HTR-8/SVneo (cell line): ENCODE measurements around the gene RALGAPA2.

Experiments used
- DNase-seq: peaks from one replicate; pipeline ENCODE4 v3.0.0; 2011; ENCODE audit warnings: low spot score, mixed read lengths; ENCODE audit not compliant: insufficient read length
- FAIRE-seq: peaks from 2 replicates; lab custom pipeline; 2011; peaks lifted over from hg19 to GRCh38; lab: Jason Lieb, UNC

Gene RALGAPA2

GRCh38 chr20:20489054-20489453 is 223.4 kb downstream of the RALGAPA2 start:
- no peak for FAIRE-seq
- DNase-seq, result no peak

GRCh38 chr20:20488388-20488787 is 224.1 kb downstream of the RALGAPA2 start:
- DNase-seq (no peak), FAIRE-seq (no peak)

DNA sequence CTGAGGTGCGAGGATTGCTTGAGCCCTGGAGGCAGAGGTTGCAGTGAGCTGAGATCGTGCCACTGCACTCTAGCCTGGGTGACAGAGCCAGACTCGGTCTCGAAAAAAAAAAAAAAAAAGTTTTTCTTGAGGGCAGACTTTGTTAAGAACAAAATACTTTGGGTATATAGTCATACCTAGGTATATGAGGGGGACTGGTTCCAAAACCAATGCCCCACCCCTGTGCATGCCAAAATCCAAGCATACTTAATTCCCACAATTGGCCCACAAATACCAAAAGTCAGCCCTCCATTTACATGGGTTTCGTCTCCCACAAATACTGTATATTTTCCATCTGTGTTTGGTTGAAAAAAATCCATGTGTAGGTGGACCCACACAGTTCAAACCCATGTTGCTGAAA is 224.6 kb downstream of the RALGAPA2 start:
- FAIRE-seq (no peak), DNase-seq (no peak)

GRCh38 chr20:20483328-20483727 is 229.1 kb downstream of the RALGAPA2 start:
- DNase-seq (no peak), FAIRE-seq (no peak)

GRCh38 chr20:20482453-20482852 is 230.0 kb downstream of the RALGAPA2 start:
- DNase-seq, result no peak
- FAIRE-seq, result no peak

GRCh38 chr20:20480689-20481088 is 231.8 kb downstream of the RALGAPA2 start:
- FAIRE-seq (no peak), DNase-seq (peak; percentile 4)

DNA sequence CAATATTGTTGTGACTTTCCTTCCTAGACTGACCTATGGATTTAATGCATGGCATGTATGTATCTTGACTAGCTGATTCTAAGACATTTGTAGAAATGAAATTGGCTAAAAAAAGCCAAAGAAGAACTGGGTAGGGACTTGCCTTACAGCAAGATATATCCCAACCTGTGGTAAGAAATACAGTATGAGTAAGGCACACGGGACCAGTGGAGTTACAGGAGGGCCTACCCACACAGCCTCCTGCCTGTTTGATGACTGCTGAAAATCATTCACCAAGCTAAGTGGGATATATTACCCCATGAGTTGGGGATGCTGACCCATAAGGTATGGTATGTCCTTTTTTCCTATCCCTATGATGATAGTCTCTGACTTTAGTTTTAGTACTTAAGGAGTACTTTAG is 232.3 kb downstream of the RALGAPA2 start:
- DNase-seq (no peak), FAIRE-seq (no peak)

DNA sequence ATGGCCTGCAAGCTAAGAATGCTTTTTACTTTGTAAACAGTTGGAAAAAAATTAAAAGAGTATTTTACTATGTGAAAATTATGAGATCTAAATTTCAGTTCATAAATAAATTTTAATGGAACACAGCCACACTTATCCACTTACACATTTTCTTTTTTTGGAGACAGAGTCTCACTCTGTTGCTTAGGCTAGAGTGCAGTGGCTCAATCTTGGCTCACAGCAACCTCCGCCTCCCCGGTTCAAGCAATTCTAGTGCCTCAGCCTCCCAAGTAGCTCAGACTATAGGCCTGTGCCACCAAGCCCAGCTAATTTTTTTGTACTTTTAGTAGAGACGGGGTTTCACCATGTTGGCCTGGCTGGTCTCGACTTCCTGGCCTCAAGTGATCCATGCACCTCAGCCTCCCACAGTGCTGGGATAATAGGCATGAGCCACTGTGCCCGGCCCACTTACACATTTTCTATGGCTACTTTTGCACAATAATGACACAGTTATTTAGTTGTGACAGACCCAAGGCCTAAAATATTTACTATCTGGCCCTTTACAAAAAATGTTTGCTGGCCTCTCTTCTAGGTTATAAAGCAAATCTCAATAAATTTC is 234.9 kb downstream of the RALGAPA2 start:
- no peak for DNase-seq
- no peak for FAIRE-seq

DNA sequence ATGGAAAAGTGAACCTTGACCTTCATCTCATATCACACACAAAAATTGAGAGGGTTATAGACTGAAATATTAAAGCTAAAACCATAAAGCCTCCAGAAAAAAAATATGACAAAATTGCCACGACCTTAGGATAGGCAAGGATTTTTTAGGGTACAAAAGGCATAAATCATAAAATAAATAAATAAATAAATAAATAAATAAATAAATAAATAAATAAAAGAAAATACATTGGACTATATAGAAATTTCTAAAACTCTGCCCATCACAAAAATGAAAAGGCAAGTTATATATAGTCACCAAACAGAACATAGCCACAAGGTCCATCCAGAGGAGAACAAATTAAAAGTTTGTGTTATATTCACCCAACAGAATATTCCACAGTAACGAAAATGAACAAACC is 235.9 kb downstream of the RALGAPA2 start:
- DNase-seq (no peak), FAIRE-seq (no peak)

GRCh38 chr20:20473657-20474056 is 238.8 kb downstream of the RALGAPA2 start:
- no peak for DNase-seq
- no peak for FAIRE-seq

GRCh38 chr20:20472684-20473274 is 239.7 kb downstream of the RALGAPA2 start:
- DNase-seq, result no peak
- no peak for FAIRE-seq

- no peak for FAIRE-seq
- no peak for DNase-seq
These were observed 246.0 kb downstream of the RALGAPA2 start for GRCh38 chr20:20466341-20466879.

DNA sequence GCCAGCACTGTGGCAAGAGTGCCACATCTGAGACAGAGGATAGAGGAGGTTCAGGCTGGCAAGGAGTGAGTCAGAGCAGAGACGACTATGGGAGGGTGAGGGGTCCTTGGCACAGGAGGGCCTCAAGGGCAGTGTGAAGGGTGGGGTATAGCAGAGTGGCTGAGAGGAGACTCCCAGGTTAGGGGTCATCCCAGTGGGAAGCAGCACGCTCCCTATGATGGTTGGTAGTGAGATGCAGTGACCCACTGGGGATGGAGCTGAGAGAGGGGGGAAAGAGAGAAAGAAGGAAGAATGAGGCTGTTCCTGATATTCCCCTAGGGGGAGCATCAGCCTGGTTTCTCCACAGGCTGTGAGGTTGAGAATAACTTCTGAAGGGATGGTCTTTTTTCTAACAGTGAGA is 247.2 kb downstream of the RALGAPA2 start:
- FAIRE-seq, result no peak
- DNase-seq, result no peak

- DNase-seq (no peak), FAIRE-seq (no peak)
These were observed 248.5 kb downstream of the RALGAPA2 start for GRCh38 chr20:20463933-20464374.

GRCh38 chr20:20462185-20462584 is 250.3 kb downstream of the RALGAPA2 start:
- no peak for DNase-seq
- no peak for FAIRE-seq

DNA sequence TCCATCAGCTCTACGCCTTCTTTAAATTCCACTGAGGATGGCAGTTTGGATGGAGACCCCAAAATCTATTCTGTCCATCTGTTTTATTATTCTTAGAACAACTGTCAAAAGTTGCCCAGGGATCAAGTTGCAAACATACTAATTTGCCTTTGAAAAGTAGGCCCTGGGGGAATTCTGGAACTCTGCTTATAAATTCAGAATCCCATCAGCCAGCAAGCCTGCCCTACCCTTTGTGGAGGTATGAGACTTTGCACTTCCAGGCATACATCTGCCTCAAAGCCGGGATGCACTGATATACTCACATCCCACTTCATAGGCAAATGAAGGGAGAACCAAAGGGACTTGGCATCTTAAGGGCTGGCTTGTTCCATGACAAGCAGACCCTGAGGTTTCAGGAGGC is 250.9 kb downstream of the RALGAPA2 start:
- no peak for FAIRE-seq
- DNase-seq, result no peak

GRCh38 chr20:20459726-20460125 is 252.7 kb downstream of the RALGAPA2 start:
- no peak for DNase-seq
- FAIRE-seq, result no peak

DNA sequence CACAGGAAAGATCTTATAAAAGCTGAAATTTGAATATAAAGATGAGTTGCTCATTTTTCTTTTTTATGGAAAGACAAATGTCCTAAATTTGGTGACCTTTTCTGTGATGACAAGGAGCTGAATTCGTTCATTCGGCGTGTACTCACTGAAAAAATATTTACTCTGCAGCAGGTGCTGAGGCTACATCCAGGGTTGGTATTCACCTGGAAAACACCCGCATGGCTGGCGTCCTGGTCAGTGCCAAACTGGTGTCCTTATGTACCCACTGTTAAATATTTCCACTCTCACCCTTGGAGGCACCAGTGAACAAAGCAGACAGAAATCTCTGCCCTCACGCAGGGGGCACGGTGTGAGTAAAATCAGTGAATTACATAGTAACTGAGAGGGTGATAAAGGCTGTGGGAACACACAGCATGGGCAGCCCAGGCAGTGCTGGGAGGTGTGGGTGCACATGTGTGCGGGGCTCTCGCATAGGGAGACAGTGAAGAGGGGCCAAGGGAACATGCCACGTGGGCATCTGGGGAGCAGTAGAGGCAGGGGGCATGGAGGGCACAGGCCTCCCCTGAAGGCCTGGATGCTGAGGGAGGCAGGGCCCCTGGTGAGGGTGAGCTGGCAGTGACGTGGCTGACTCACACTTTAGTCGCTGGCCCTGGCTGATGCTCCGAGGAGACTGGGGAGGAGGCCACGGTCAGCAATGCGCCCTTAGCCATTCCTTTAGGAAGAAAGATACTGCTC is 254.9 kb downstream of the RALGAPA2 start:
- DNase-seq, result no peak
- no peak for FAIRE-seq

DNA sequence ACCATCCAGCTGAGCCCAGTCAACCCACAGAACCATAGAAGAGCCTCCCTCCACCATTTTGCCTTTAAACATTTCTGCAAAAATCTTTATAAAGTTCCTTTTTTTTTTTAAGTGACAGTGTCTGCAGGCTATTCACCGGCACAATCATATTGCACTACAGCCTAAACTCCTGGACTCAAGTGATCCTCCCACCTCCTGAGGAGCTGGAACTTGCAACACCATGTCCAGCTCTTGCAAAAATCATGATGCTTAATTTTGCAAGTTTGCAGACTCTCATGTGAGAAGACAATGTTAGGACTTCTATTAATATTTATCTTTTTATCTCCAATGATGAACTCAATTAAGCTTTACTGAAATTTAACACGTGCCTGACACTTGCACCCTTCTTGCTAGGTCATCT is 255.7 kb downstream of the RALGAPA2 start:
- FAIRE-seq, result no peak

GRCh38 chr20:20455926-20456325 is 256.5 kb downstream of the RALGAPA2 start:
- DNase-seq (no peak), FAIRE-seq (no peak)

More for the DNA sequence above, 255.7 kb downstream of the RALGAPA2 start:
- no peak for DNase-seq
